GM18502 (cell line): ENCODE data around the gene CCDC28B.

Source experiments
- ATAC-seq: cut with Tn5 transposase; IDR thresholded peaks from one replicate; pipeline ENCODE4 v1.9.1; 2021; ENCODE audit warnings: mild to moderate bottlenecking; ENCODE audit not compliant: unreplicated experiment, poor library complexity

CCDC28B gene

GRCh38 chr1:32192220-32192948, 8.0 kb upstream of the CCDC28B start:
- no peak for ATAC-seq

- no peak for ATAC-seq
Observed at GRCh38 chr1:32194984-32195383, 5.4 kb upstream of the CCDC28B start.

- ATAC-seq = no peak
Observed at GRCh38 chr1:32195531-32195930, 4.9 kb upstream of the CCDC28B start.

- no peak for ATAC-seq
Observed at GRCh38 chr1:32195972-32196823, 4.2 kb upstream of the CCDC28B start.

GRCh38 chr1:32197074-32197473, 3.3 kb upstream of the CCDC28B start:
- no peak for ATAC-seq

GRCh38 chr1:32197837-32198236, 2.6 kb upstream of the CCDC28B start:
- ATAC-seq = no peak

- no peak for ATAC-seq
Observed at GRCh38 chr1:32198237-32199042, 2.0 kb upstream of the CCDC28B start.

GRCh38 chr1:32199043-32199716, 1.2 kb upstream of the CCDC28B start:
- no peak for ATAC-seq

- no peak for ATAC-seq
Observed at GRCh38 chr1:32199717-32200072, 700 bp upstream of the CCDC28B start.

GRCh38 chr1:32201011-32201855, 838 bp downstream of the CCDC28B start:
- ATAC-seq = peak; percentile 38

- no peak for ATAC-seq
Observed at GRCh38 chr1:32204943-32205361, 4.6 kb downstream of the CCDC28B start.

- ATAC-seq = peak; percentile 36
Observed at GRCh38 chr1:32205401-32206370, 5.3 kb downstream of the CCDC28B start, which contains the start of gene IQCC. Gene IQCC, plus strand, starts transcription at chr1:32205671. Its CDS starts 11 bp downstream, at chr1:32205682.

- ATAC-seq = no peak
Observed at GRCh38 chr1:32208469-32208868, 8.1 kb downstream of the CCDC28B start.

GRCh38 chr1:32208891-32209328, 8.5 kb downstream of the CCDC28B start, which contains the start of gene DCDC2B:
Gene DCDC2B, plus strand, starts transcription at chr1:32209089. Its CDS starts 5 bp downstream, at chr1:32209094.
- ATAC-seq = no peak

- no peak for ATAC-seq
Observed at GRCh38 chr1:32215629-32216480, 15.5 kb downstream of the CCDC28B start.

GRCh38 chr1:32216566-32216965, 16.2 kb downstream of the CCDC28B start:
- no peak for ATAC-seq

GRCh38 chr1:32219022-32219421, 18.6 kb downstream of the CCDC28B start:
- no peak for ATAC-seq
